Activated CD4-positive, alpha-beta T cell treated with anti-CD3 and anti-CD28 coated beads for 1 hour (primary cell): ENCODE measurements around the gene MTHFD1L.
"Not testable (repeated sequence)": the region's sequence is repeated elsewhere in the genome, so short reads cannot be mapped to it uniquely, and the experiment has no call there.

Experiments
- DNase-seq: peaks from one replicate; pipeline ENCODE4 v3.0.0-alpha.2; 2020

MTHFD1L gene

GRCh38 chr6:151071295-151071694, 205.8 kb downstream of the MTHFD1L start:
- DNase-seq = no peak

- no peak for DNase-seq
Measured at GRCh38 chr6:151073146-151073545, 207.6 kb downstream of the MTHFD1L start.

GRCh38 chr6:151073701-151074100, 208.2 kb downstream of the MTHFD1L start:
- DNase-seq = no peak

- no peak for DNase-seq
Measured at GRCh38 chr6:151075005-151075404, 209.5 kb downstream of the MTHFD1L start.

GRCh38 chr6:151075527-151075926, 210.0 kb downstream of the MTHFD1L start:
- DNase-seq = no peak

- no peak for DNase-seq
Measured at GRCh38 chr6:151075930-151076555, 210.5 kb downstream of the MTHFD1L start.

- no peak for DNase-seq
Measured at GRCh38 chr6:151078655-151079054, 213.2 kb downstream of the MTHFD1L start.

GRCh38 chr6:151081656-151082055, 216.2 kb downstream of the MTHFD1L start:
- no peak for DNase-seq

- DNase-seq = no peak
Measured at GRCh38 chr6:151082079-151082478, 216.6 kb downstream of the MTHFD1L start.

- no peak for DNase-seq
Measured at GRCh38 chr6:151084275-151084674, 218.8 kb downstream of the MTHFD1L start.

- not testable (repeated sequence) for DNase-seq
Measured at GRCh38 chr6:151087055-151087454, 221.6 kb downstream of the MTHFD1L start.

- no peak for DNase-seq
Measured at GRCh38 chr6:151087861-151088598, 222.5 kb downstream of the MTHFD1L start.

GRCh38 chr6:151088599-151088935, 223.1 kb downstream of the MTHFD1L start:
- no peak for DNase-seq

GRCh38 chr6:151088963-151089362, 223.5 kb downstream of the MTHFD1L start:
- no peak for DNase-seq

GRCh38 chr6:151089978-151090377, 224.5 kb downstream of the MTHFD1L start:
- no peak for DNase-seq

GRCh38 chr6:151091571-151091970, 226.1 kb downstream of the MTHFD1L start:
- no peak for DNase-seq

GRCh38 chr6:151092591-151092990, 227.1 kb downstream of the MTHFD1L start:
- no peak for DNase-seq

- DNase-seq = no peak
Measured at GRCh38 chr6:151093706-151094105, 228.2 kb downstream of the MTHFD1L start.

GRCh38 chr6:151095538-151096254, 230.2 kb downstream of the MTHFD1L start:
- no peak for DNase-seq

- DNase-seq = no peak
Measured at GRCh38 chr6:151096255-151096612, 230.7 kb downstream of the MTHFD1L start.

- no peak for DNase-seq
Measured at GRCh38 chr6:151096691-151097606, 231.4 kb downstream of the MTHFD1L start.

- DNase-seq = no peak
Measured at GRCh38 chr6:151098166-151098565, 232.7 kb downstream of the MTHFD1L start.

GRCh38 chr6:151100326-151100725, 234.8 kb downstream of the MTHFD1L start:
- DNase-seq = no peak
